ENCODE data around the gene TNS3.

TNS3 gene

GRCh38 chr7:47484923-47485639, 96.8 kb downstream of the TNS3 start:
- DNase-seq (ENCODE audit: low spot score): no peak

- no peak for DNase-seq (ENCODE audit: low spot score)
These were observed 97.5 kb downstream of the TNS3 start for GRCh38 chr7:47484457-47484856.

DNA sequence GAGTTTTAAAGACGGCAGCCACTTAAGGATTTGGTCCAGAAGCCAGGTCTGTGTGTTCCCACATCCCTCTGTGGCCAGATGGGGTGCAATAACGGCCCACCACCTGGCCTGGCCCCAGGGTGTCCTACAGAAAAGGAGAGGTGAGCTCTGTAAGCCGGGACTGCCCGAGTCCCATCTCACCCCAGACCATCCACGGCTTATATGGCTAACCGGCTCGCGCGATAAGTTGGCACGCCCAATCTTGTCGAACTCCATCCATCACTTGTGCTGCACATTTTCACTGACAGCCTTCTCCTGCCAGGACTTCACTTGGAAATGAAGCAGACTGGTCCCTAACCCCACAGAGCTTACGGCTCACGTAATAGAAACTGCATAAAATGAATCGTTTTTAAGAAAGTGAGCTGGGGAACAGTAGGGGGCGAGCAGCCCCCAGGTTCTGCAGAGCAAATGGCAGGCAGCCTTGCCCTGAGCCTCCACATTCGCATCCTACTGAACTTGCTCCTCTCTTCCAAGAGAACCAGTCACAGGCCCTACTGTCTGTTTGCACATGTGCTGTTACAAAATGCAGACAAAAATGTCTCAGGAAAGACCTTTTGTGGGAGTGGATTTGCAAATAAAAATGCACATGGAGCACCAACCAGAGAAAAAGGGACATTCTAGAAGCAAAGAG, 98.2 kb downstream of the TNS3 start:
- DNase-seq (ENCODE audit: low spot score): peak; percentile 27

- DNase-seq (ENCODE audit: low spot score): no peak
These were observed 99.7 kb downstream of the TNS3 start for GRCh38 chr7:47482013-47482875.

DNA sequence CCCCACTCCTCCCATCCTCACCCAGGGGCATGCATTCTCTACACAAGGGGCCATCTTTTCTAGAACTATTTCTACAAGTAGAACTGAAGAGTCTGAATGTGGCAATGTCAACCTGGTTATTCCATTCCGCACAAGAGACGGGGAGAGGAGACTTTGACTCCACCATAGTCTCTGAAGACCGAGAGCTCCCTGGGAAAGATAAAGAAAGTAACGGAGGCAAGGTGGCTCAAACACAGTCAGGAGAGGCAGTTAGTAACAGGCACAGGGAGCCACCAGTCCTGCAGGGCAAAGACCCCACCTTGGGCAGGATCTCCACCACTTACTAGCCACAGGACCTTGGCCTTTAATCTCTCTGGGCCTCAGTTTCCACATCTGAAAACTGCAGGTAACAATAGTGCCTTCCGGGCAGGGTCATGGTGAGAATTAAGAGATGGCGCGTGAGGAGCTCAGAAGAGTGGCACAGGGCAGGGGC, 100.3 kb downstream of the TNS3 start:
- DNase-seq (ENCODE audit: low spot score): no peak

DNA sequence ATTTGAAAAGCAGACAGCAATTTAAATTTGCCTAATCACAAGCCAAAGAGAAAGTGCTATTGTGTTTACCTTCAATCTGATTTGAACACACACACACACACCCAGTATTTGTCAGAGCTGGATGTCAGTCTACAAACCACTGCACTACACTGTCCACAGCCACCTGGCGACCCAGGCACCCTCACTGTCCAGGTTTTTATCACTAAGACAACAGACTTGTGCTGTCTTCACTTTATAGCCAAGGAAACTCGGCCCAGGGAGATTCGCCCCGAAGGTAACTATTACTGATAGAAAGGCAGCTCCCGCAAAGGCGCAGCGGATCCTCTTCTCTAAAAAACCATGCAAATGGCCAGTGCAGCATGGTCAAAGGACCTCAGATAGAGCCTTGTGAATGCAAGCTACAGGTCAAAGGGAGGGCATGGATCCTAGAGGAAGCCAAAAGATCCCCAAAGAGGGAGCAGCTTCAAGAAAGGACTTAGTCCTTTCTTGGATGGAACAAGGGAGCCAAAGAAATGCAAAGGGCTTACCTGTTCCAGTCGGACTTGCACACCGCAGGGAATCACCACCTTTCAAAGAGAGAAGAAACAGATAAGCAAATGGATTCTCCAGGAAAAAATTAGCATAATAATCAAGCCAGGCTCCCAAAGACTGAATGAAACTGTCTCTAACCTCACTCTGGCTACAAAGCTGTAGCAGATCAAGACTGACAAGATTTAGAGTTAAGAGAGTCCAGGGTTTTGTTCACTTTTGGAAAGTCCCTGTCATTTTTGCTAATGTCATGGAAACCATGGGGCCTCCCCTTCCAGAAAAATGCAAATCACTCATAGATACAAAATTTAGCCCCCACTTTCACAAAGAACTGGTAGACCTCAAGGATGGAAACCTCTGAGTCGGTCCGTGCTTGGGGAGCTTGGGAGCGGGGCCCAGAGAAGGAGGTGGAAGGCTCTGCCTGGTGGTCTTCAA, 101.1 kb downstream of the TNS3 start:
- no peak for DNase-seq (ENCODE audit: low spot score)

DNA sequence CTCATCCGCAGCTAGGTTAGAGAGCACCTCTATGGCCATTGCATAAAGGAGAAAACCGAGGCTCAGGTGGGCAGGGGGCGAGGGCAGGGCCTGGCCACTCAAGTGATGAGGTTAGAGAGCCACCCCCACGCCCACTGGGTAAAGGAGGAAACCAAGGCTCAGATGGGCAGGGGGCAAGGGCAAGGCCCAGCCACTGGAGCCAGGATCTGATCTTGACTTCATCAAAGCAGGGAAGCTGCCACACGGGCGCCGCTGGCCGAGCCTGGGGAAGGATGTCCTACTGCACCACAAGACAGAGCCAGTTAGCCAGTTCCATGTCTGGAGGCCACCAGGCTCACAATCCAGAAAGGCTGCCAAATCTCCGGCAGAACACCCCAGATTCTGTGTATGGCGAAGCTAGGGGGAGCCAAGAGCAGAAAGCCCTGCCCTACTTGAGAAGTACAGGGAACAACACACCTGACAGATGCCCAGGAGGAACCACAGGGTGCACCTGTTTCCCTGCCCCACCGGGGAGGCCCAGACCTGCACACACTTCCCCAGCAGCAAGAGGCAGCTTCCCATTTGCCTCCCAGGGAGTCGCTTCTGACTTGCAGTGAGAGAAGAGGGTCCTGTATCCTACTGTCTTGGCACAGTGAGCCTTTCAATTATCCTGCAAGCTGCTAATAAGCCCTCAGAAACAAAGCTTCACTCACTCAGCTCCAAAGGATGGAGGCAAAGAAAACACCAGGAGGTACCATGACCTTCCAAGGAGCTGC, 101.9 kb downstream of the TNS3 start:
- peak; percentile 41 for DNase-seq (ENCODE audit: low spot score)

- no peak for DNase-seq (ENCODE audit: low spot score)
These were observed 102.8 kb downstream of the TNS3 start for GRCh38 chr7:47478926-47479711.

DNA sequence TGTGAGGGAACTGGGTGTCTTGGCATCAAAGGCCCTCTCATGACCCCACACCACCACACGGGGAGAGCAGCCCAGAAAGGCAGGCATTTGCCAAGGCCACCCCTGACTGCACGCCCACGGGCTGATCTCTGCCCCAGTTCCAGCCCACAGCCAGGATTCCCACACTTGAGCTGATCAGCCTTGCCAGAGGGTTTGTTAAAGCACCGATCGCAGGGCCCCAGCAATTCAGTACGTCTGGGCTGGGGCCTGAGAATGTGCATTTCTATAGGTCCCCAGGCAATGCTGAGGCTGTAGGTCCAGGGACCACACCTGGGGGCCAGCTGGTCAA, 103.9 kb downstream of the TNS3 start:
- no peak for DNase-seq (ENCODE audit: low spot score)

GRCh38 chr7:47477191-47478016, 104.5 kb downstream of the TNS3 start:
- no peak for DNase-seq (ENCODE audit: low spot score)

GRCh38 chr7:47475880-47476227, 106.1 kb downstream of the TNS3 start:
- no peak for DNase-seq (ENCODE audit: low spot score)

DNA sequence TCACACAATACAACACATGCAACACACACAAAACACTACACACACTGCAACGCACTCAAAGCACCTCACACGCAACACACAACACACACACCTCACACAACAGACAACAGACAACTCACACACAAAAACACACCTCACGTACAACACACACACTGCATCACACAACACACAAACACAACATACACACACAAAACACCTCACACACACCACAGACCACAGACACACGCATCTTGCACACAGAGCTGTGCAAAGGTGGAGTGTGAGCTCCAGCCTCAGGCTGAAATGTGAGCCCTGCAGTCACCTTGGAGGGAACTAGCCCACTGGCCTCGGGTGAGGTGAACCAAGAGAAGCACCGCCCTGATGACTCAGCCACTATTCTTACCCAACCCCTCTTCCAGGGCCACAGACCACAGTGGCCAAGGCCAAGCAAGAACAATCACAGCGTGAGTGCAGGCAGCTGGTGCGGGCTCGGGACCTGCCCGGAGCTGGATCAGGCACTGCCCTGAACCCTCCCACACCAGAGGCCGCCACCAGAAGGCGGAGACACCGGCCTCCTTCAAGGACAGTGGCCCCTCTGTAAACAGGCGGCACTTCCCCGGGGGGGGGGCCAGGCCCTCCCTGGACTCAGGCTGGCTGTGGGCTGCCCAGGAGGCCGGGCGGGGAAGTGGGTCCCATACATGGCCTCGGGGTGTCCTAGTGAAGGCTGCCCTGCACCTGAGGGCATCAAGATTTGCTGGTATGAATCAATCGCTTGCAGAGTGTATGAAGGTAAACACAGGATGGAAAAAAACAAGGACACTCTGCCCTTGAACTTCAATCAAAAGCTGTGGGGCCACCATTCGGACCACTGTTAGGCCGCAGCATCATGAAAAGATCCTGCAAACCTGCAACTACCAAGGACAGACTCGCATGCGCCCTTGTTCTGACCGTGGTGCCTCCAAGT, 106.7 kb downstream of the TNS3 start:
- DNase-seq (ENCODE audit: low spot score): no peak

GRCh38 chr7:47474211-47474936, 107.5 kb downstream of the TNS3 start:
- no peak for DNase-seq (ENCODE audit: low spot score)

GRCh38 chr7:47473499-47474210, 108.3 kb downstream of the TNS3 start:
- DNase-seq (ENCODE audit: low spot score): no peak

DNA sequence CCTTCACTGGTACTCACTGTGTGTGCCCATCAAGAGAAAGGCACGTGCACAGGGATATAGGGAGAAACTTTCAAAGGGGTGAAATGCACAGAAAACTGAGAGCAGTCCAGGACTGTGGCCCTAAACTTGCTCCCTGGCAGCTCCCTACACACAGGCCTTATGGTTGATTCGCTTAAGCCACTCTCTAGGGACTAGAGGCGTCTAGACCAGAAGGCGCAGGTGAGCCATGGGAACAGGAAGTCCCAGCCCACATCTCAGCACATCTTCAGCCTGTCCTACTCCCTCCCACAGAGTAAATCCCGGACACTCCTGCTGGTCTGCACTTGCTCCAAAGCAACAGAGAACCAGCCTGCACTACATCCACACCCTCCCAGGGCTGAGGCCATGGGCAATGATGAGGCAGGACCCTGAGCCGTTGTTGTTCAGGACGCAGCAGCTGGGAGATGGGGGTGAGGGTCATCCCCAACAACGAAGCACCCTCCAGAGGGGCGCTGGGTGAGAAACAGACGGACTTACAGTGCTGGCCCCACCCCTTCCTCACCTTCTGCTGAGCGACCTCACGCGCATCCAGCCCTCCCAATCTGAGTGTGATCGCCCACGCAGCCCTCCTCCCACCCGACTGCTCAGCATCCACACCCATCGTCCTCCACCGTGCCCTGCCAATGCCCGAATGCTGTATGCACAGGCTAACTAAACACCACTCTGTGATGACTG, 109.3 kb downstream of the TNS3 start:
- no peak for DNase-seq (ENCODE audit: low spot score)

GRCh38 chr7:47471831-47472230, 110.1 kb downstream of the TNS3 start:
- no peak for DNase-seq (ENCODE audit: low spot score)
